CD14-positive monocyte (primary cell): ENCODE data around the gene ANKRD40CL. TPM values are rescaled to one million over a fixed set of nuclear protein-coding genes. Genes with fewer than 3 reads are reported as not detected.

Experiments used
- DNase-seq, 3 donors: peaks; one replicate each; pipeline ENCODE4 v3.0.0-alpha.2; 2011 to 2022
- H2AFZ ChIP-seq: 2 replicates; pipeline ENCODE4 v1.6.0; 2012; ENCODE audit warnings: mild to moderate bottlenecking, low read depth, low read length, inconsistent platforms; ENCODE audit not compliant: insufficient read depth, poor library complexity, severe bottlenecking
- H3K27ac ChIP-seq, 2 donors: 1 replicate in 1 of 2; 2 replicates in 1 of 2; pipeline ENCODE4 v1.5.1; 2012 to 2013; ENCODE audit warnings: low read length in 2 of 2, control low read depth in 1 of 2, inconsistent platforms in 1 of 2, low read depth in 1 of 2, mild to moderate bottlenecking in 1 of 2
- H3K27me3 ChIP-seq, 2 donors: one replicate each; pipeline versions ENCODE4 v1.6.0 to v1.6.1; 2011 to 2013; ENCODE audit warnings: low read length in 2 of 2; ENCODE audit not compliant: control insufficient read depth in 2 of 2, insufficient read depth in 2 of 2
- H3K36me3 ChIP-seq, 2 donors: replicated peaks in 1 of 2; 1 replicate in 1 of 2; 2 replicates in 1 of 2; pipeline versions ENCODE4 v1.5.1 to v1.6.1; 2012 to 2013; ENCODE audit warnings: low read length in 2 of 2, control low read depth in 1 of 2, inconsistent platforms in 1 of 2, mild to moderate bottlenecking in 1 of 2; ENCODE audit not compliant: insufficient read depth in 2 of 2, control insufficient read depth in 1 of 2
- H3K4me1 ChIP-seq, 2 donors: 1 replicate in 1 of 2; 2 replicates in 1 of 2; pipeline versions ENCODE4 v1.5.1 to v1.6.1; 2012 to 2013; ENCODE audit warnings: low read length in 2 of 2, control low read depth in 1 of 2, inconsistent platforms in 1 of 2, mild to moderate bottlenecking in 1 of 2, moderate library complexity in 1 of 2; ENCODE audit not compliant: insufficient read depth in 2 of 2, control insufficient read depth in 1 of 2
- H3K4me2 ChIP-seq: replicated peaks from 2 replicates; pipeline ENCODE3; 2012; ENCODE audit warnings: low read length, moderate library complexity, mild to moderate bottlenecking; ENCODE audit not compliant: poor library complexity, severe bottlenecking; ENCODE audit errors: extremely low read depth
- H3K4me3 ChIP-seq, 3 experiments: fragments of 200-600 bp in 1 of 3; sonication (generic) in 1 of 3; replicated peaks in 1 of 3; 1 replicate in 2 of 3; 2 replicates in 1 of 3; pipeline ENCODE4 v1.5.1; 2011 to 2013; ENCODE audit warnings: low read length in 3 of 3, mild to moderate bottlenecking in 3 of 3, control low read depth in 2 of 3, low read depth in 2 of 3, inconsistent platforms in 1 of 3, moderate library complexity in 1 of 3
- H3K79me2 ChIP-seq: 2 replicates; pipeline ENCODE4 v1.6.0; 2012; ENCODE audit warnings: mild to moderate bottlenecking, control low read depth, inconsistent platforms, low read length, moderate library complexity; ENCODE audit not compliant: insufficient read depth
- H3K9ac ChIP-seq: 2 replicates; pipeline ENCODE4 v1.6.0; 2017; ENCODE audit warnings: low read length, mild to moderate bottlenecking; ENCODE audit not compliant: insufficient read depth, poor library complexity, severe bottlenecking
- H3K9me3 ChIP-seq, 2 donors: replicated peaks in 1 of 2; 1 replicate in 1 of 2; 2 replicates in 1 of 2; pipeline versions ENCODE4 v1.5.1 to v1.6.1; 2012 to 2013; ENCODE audit warnings: low read length in 2 of 2, control low read depth in 1 of 2; ENCODE audit not compliant: control insufficient read depth in 1 of 2, insufficient read depth in 1 of 2
- H4K20me1 ChIP-seq: 2 replicates; pipeline ENCODE4 v1.6.0; 2012; ENCODE audit warnings: mild to moderate bottlenecking, low read length, control low read depth, moderate library complexity; ENCODE audit not compliant: insufficient read depth
- H3K27ac Mint-ChIP-seq, 7 donors: one replicate each; pipeline ENCODE4 v1.8.0; 2020; ENCODE audit warnings: mild to moderate bottlenecking in 7 of 7, mixed read lengths in 7 of 7, moderate library complexity in 6 of 7, inconsistent platforms in 2 of 7
- H3K27me3 Mint-ChIP-seq, 3 donors: one replicate each; pipeline ENCODE4 v1.8.0; 2021 to 2022; ENCODE audit warnings: low read depth in 3 of 3, mild to moderate bottlenecking in 3 of 3, mixed read lengths in 3 of 3, moderate library complexity in 3 of 3, inconsistent platforms in 1 of 3
- H3K36me3 Mint-ChIP-seq, 2 donors: one replicate each; pipeline ENCODE4 v1.8.0; 2020; ENCODE audit warnings: mixed read lengths in 2 of 2, inconsistent platforms in 1 of 2, mild to moderate bottlenecking in 1 of 2
- H3K4me1 Mint-ChIP-seq: one replicate; pipeline ENCODE4 v1.8.0; 2020; ENCODE audit warnings: mild to moderate bottlenecking, mixed read lengths
- H3K4me3 Mint-ChIP-seq, 2 donors: one replicate each; pipeline ENCODE4 v1.8.0; 2020; ENCODE audit warnings: mild to moderate bottlenecking in 2 of 2, mixed read lengths in 2 of 2, moderate library complexity in 1 of 2
- H3K9me3 Mint-ChIP-seq, 7 donors: one replicate each; pipeline ENCODE4 v1.8.0; 2020 to 2022; ENCODE audit warnings: mixed read lengths in 7 of 7, mild to moderate bottlenecking in 6 of 7, moderate library complexity in 6 of 7, inconsistent platforms in 2 of 7
- whole genome bisulfite sequencing: methylation state at CpG from one replicate; pipeline ENCODE4 v1.1.5; 2013; ENCODE audit warnings: missing lambda C conversion rate; ENCODE audit not compliant: insufficient coverage; 5-methylcytosine and 5-hydroxymethylcytosine counted together
- intact Hi-C, 2 donors: fragments of 100-400 bp; cut with micrococcal nuclease; formaldehyde crosslinking; loops; one replicate each; pipeline versions ENCODE4 v1.15.0 to v1.15.1; 2023
- polyA plus RNA-seq, 3 donors: library from polyadenylated mRNA; depleted of rRNA in 1 of 3; unstranded in 2 of 3; stranded (reverse) in 1 of 3; fragments of 300-500 nt in 2 of 3; fragments of >200 nt in 1 of 3; fragmentation: Illumina TruSeq in 2 of 3; gene quantifications; 1 replicate in 2 of 3; 2 replicates in 1 of 3; pipeline ENCODE4 v1.2.3, GENCODE V29; 2012 to 2021
- TF ChIP-seq, protein P1 (sequence below): fragments of 200-600 bp; IDR thresholded peaks from one replicate; pipeline ENCODE4 v1.8.0; 2022; ENCODE audit warnings: antibody characterized with exemption, mild to moderate bottlenecking

ANKRD40CL gene
- polyA plus RNA-seq, 3 donors, result not detected

DNA sequence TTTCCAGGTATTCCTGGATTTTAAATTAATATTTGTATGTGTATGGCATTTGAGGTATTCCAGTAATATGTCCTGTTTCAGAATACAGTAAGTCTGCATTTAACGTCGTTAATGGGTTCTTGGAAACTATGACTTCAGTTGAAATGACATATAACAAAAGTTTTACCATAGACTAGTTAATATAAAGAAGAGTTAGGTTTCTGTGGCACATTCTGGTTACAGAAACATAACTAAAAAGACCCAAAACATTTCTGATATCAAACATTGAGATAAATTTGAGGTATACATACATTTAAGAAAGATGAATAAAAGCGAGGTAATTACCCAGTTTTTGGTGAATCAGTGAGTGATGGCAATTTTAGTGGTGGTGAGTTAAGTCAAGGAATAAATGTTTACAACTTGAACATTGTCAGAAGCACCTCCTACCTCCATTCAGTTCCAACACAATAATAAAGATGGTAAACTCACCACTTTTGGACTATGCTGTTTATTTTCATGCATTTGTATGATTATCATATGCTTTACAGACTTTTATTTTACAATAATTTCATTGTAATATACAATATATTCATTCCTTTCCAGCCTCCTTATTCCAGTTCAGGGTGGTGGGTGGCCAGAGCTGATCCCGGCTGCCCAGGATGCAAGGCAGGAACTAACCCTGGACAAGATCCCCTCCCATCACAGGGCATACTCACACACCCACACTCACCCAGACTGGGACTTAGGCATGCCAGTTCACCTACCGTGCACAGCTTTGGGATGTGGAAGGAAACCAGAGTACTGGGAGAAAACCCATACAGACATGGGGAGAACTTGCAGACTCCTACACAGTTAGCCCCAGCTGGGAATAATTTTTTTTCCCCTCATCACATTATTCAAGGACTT is 38.2 kb downstream of the ANKRD40CL start:
- H3K9me3 ChIP-seq, result no peaks in the 10 kb centered on the region
- peaks cover 5 to 13% of the 10 kb centered on the region in 2 donors for H3K36me3 Mint-ChIP-seq
- WGBS, result no CpG with 5 or more reads among the region's 5 CpGs
- no peaks in the 10 kb centered on the region for H3K27me3 Mint-ChIP-seq
- peaks cover 2 to 10% of the 10 kb centered on the region in 2 donors for H3K36me3 ChIP-seq
- peaks cover 23% of the 10 kb centered on the region for H3K4me1 Mint-ChIP-seq
- H3K27me3 ChIP-seq, result no peaks in the 10 kb centered on the region
- peaks cover 100% of the 10 kb centered on the region for H3K79me2 ChIP-seq
- no peak overlapping the region for H2AFZ ChIP-seq
- H3K4me1 ChIP-seq, result no peaks in the 10 kb centered on the region
- no peaks in the 10 kb centered on the region for H3K9me3 Mint-ChIP-seq
- no peak overlapping the region for H3K9ac ChIP-seq
- H3K4me3 Mint-ChIP-seq, result no peak overlapping the region
- no peak overlapping the region for H3K27ac ChIP-seq
- H3K27ac Mint-ChIP-seq, result peak overlapping the region in 2 of 7 donors; percentile 9 to 42
- intact Hi-C loops, result no loop called here
- DNase-seq, result no peak
- no peak overlapping the region for H3K4me3 ChIP-seq
- TF ChIP-seq, protein P1, sequence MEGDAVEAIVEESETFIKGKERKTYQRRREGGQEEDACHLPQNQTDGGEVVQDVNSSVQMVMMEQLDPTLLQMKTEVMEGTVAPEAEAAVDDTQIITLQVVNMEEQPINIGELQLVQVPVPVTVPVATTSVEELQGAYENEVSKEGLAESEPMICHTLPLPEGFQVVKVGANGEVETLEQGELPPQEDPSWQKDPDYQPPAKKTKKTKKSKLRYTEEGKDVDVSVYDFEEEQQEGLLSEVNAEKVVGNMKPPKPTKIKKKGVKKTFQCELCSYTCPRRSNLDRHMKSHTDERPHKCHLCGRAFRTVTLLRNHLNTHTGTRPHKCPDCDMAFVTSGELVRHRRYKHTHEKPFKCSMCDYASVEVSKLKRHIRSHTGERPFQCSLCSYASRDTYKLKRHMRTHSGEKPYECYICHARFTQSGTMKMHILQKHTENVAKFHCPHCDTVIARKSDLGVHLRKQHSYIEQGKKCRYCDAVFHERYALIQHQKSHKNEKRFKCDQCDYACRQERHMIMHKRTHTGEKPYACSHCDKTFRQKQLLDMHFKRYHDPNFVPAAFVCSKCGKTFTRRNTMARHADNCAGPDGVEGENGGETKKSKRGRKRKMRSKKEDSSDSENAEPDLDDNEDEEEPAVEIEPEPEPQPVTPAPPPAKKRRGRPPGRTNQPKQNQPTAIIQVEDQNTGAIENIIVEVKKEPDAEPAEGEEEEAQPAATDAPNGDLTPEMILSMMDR, result no peak
- H3K4me2 ChIP-seq, result no peak overlapping the region
- peaks cover 100% of the 10 kb centered on the region for H4K20me1 ChIP-seq

DNA sequence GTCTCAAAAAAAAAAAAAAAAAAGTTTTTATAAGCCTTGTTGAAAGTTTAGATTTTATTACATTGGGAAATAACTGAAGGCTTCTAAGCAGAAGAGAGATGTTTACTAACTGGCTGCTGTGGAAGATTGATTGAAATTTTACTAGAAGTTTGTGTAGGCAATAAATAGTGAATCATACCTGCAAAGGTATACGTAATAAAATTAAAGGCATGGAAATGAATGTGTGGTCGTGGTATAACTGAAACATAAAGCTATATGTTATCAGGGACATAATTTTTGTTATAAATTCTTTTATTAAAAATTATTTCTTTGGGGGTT is 39.2 kb downstream of the ANKRD40CL start:
- H3K27ac ChIP-seq, result no peak overlapping the region
- TF ChIP-seq, protein P1, result no peak
- no peaks in the 10 kb centered on the region for H3K9me3 Mint-ChIP-seq
- peaks cover 5 to 12% of the 10 kb centered on the region in 2 donors for H3K36me3 Mint-ChIP-seq
- WGBS, result no CpG with 5 or more reads among the region's 2 CpGs
- no peak for DNase-seq
- H3K9me3 ChIP-seq, result no peaks in the 10 kb centered on the region
- peaks cover 100% of the 10 kb centered on the region for H3K79me2 ChIP-seq
- peaks cover 2 to 10% of the 10 kb centered on the region in 2 donors for H3K36me3 ChIP-seq
- no peak overlapping the region for H3K4me3 Mint-ChIP-seq
- H3K27ac Mint-ChIP-seq, result no peak overlapping the region
- H3K4me2 ChIP-seq, result no peak overlapping the region
- no peak overlapping the region for H3K4me3 ChIP-seq
- no peaks in the 10 kb centered on the region for H3K27me3 ChIP-seq
- H3K4me1 ChIP-seq, result peaks cover 0 to 8% of the 10 kb centered on the region in 2 donors
- peaks cover 100% of the 10 kb centered on the region for H4K20me1 ChIP-seq
- H2AFZ ChIP-seq, result no peak overlapping the region
- no peak overlapping the region for H3K9ac ChIP-seq
- H3K27me3 Mint-ChIP-seq, result no peaks in the 10 kb centered on the region
- H3K4me1 Mint-ChIP-seq, result peaks cover 29% of the 10 kb centered on the region
- intact Hi-C loops, result no loop called here
